Activated naive CD4-positive, alpha-beta T cell treated with anti-CD3 and anti-CD28 coated beads, Interleukin-2, amount 10 ng/mL, durations not matched to agents 7 days and 5 days (primary cell): ENCODE measurements around the gene TMEM132D.
A peak's percentile ranks its signal among the peaks of the same experiment; 100 is the strongest.

ENCODE experiments used
- CTCF ChIA-PET: fragments of 350-600 bp; sonication (Branson Sonifier 250); formaldehyde crosslinking; loops from one replicate; lab custom pipeline; 2021; ENCODE audit warnings: antibody characterized with exemption; lab: Charles Lee
- DNase-seq: peaks from one replicate; pipeline ENCODE4 v3.0.0-alpha.2; 2020
- H3K27ac Mint-ChIP-seq: one replicate; pipeline ENCODE4 v1.8.0; 2021; ENCODE audit warnings: mild to moderate bottlenecking, moderate library complexity, mixed read lengths
- H3K27me3 Mint-ChIP-seq: one replicate; pipeline ENCODE4 v1.8.0; 2021; ENCODE audit warnings: mild to moderate bottlenecking, mixed read lengths
- H3K36me3 Mint-ChIP-seq: one replicate; pipeline ENCODE4 v1.8.0; 2021; ENCODE audit warnings: mixed read lengths
- H3K4me1 Mint-ChIP-seq: one replicate; pipeline ENCODE4 v1.8.0; 2021; ENCODE audit warnings: mixed read lengths
- H3K4me3 Mint-ChIP-seq: one replicate; pipeline ENCODE4 v1.8.0; 2021; ENCODE audit warnings: mild to moderate bottlenecking, moderate library complexity, mixed read lengths
- H3K9me3 Mint-ChIP-seq: one replicate; pipeline ENCODE4 v1.8.0; 2021; ENCODE audit warnings: mixed read lengths

TMEM132D gene

GRCh38 chr12:129489100-129489676, 414.6 kb downstream of the TMEM132D start:
- no peak for DNase-seq
- H3K4me3 Mint-ChIP-seq: no peak overlapping the region
- H3K36me3 Mint-ChIP-seq: no peaks in the 10 kb centered on the region
- CTCF ChIA-PET: no interaction called here
- H3K9me3 Mint-ChIP-seq: peaks cover 18% of the 10 kb centered on the region
- H3K27me3 Mint-ChIP-seq: no peaks in the 10 kb centered on the region
- H3K27ac Mint-ChIP-seq: no peak overlapping the region
- H3K4me1 Mint-ChIP-seq: no peaks in the 10 kb centered on the region

- Mint-ChIP-seq H3K4me3 (no peak overlapping the region), H3K27ac (no peak overlapping the region), H3K27me3 (no peaks in the 10 kb centered on the region), H3K4me1 (no peaks in the 10 kb centered on the region), H3K9me3 (peaks cover 16% of the 10 kb centered on the region), H3K36me3 (no peaks in the 10 kb centered on the region)
- DNase-seq: no peak
- CTCF ChIA-PET: no interaction called here
Observed at GRCh38 chr12:129486931-129487330, 416.9 kb downstream of the TMEM132D start.

GRCh38 chr12:129483111-129483893, 420.5 kb downstream of the TMEM132D start:
- peaks cover 16% of the 10 kb centered on the region for H3K9me3 Mint-ChIP-seq
- H3K27ac Mint-ChIP-seq: no peak overlapping the region
- CTCF ChIA-PET: no interaction called here
- H3K27me3 Mint-ChIP-seq: no peaks in the 10 kb centered on the region
- H3K4me3 Mint-ChIP-seq: no peak overlapping the region
- no peaks in the 10 kb centered on the region for H3K36me3 Mint-ChIP-seq
- DNase-seq: no peak
- H3K4me1 Mint-ChIP-seq: no peaks in the 10 kb centered on the region

GRCh38 chr12:129481921-129482320, 421.9 kb downstream of the TMEM132D start:
- DNase-seq: no peak
- no peaks in the 10 kb centered on the region for H3K27me3 Mint-ChIP-seq
- H3K36me3 Mint-ChIP-seq: no peaks in the 10 kb centered on the region
- no peaks in the 10 kb centered on the region for H3K4me1 Mint-ChIP-seq
- H3K9me3 Mint-ChIP-seq: peaks cover 16% of the 10 kb centered on the region
- H3K4me3 Mint-ChIP-seq: no peak overlapping the region
- H3K27ac Mint-ChIP-seq: no peak overlapping the region
- CTCF ChIA-PET: no interaction called here

GRCh38 chr12:129470196-129470595, 433.6 kb downstream of the TMEM132D start:
- H3K4me1 Mint-ChIP-seq: no peaks in the 10 kb centered on the region
- H3K9me3 Mint-ChIP-seq: peaks cover 21% of the 10 kb centered on the region
- H3K36me3 Mint-ChIP-seq: no peaks in the 10 kb centered on the region
- H3K27ac Mint-ChIP-seq: no peak overlapping the region
- no peak for DNase-seq
- H3K27me3 Mint-ChIP-seq: no peaks in the 10 kb centered on the region
- no peak overlapping the region for H3K4me3 Mint-ChIP-seq
- CTCF ChIA-PET: no interaction called here

GRCh38 chr12:129467726-129468125, 436.1 kb downstream of the TMEM132D start:
- Mint-ChIP-seq H3K27ac (no peak overlapping the region), H3K4me3 (no peak overlapping the region), H3K27me3 (no peaks in the 10 kb centered on the region), H3K9me3 (peaks cover 19% of the 10 kb centered on the region), H3K36me3 (no peaks in the 10 kb centered on the region), H3K4me1 (no peaks in the 10 kb centered on the region)
- CTCF ChIA-PET: no interaction called here
- no peak for DNase-seq

GRCh38 chr12:129467289-129467688, 436.5 kb downstream of the TMEM132D start:
- CTCF ChIA-PET: no interaction called here
- H3K9me3 Mint-ChIP-seq: peaks cover 19% of the 10 kb centered on the region
- peak overlapping the region; percentile 49 for H3K27ac Mint-ChIP-seq
- no peak for DNase-seq
- H3K27me3 Mint-ChIP-seq: no peaks in the 10 kb centered on the region
- H3K36me3 Mint-ChIP-seq: no peaks in the 10 kb centered on the region
- H3K4me3 Mint-ChIP-seq: no peak overlapping the region
- no peaks in the 10 kb centered on the region for H3K4me1 Mint-ChIP-seq

- Mint-ChIP-seq H3K27me3 (no peaks in the 10 kb centered on the region), H3K27ac (no peak overlapping the region), H3K9me3 (peaks cover 16% of the 10 kb centered on the region), H3K4me3 (no peak overlapping the region), H3K36me3 (no peaks in the 10 kb centered on the region), H3K4me1 (no peaks in the 10 kb centered on the region)
- DNase-seq: no peak
- CTCF ChIA-PET: no interaction called here
Observed at GRCh38 chr12:129466499-129466898, 437.3 kb downstream of the TMEM132D start.

- H3K4me3 Mint-ChIP-seq: no peak overlapping the region
- no peak overlapping the region for H3K27ac Mint-ChIP-seq
- DNase-seq: no peak
- no peaks in the 10 kb centered on the region for H3K36me3 Mint-ChIP-seq
- H3K9me3 Mint-ChIP-seq: peaks cover 14% of the 10 kb centered on the region
- H3K4me1 Mint-ChIP-seq: no peaks in the 10 kb centered on the region
- CTCF ChIA-PET: no interaction called here
- no peaks in the 10 kb centered on the region for H3K27me3 Mint-ChIP-seq
Observed at GRCh38 chr12:129459886-129460285, 443.9 kb downstream of the TMEM132D start.

- no peak for DNase-seq
- H3K36me3 Mint-ChIP-seq: no peaks in the 10 kb centered on the region
- H3K9me3 Mint-ChIP-seq: peaks cover 10% of the 10 kb centered on the region
- H3K4me1 Mint-ChIP-seq: no peaks in the 10 kb centered on the region
- CTCF ChIA-PET: no interaction called here
- H3K4me3 Mint-ChIP-seq: no peak overlapping the region
- no peaks in the 10 kb centered on the region for H3K27me3 Mint-ChIP-seq
- no peak overlapping the region for H3K27ac Mint-ChIP-seq
Observed at GRCh38 chr12:129446696-129447095, 457.1 kb downstream of the TMEM132D start.

- DNase-seq: no peak
- no peak overlapping the region for H3K27ac Mint-ChIP-seq
- CTCF ChIA-PET: no interaction called here
- peaks cover 38% of the 10 kb centered on the region for H3K9me3 Mint-ChIP-seq
- H3K4me1 Mint-ChIP-seq: no peaks in the 10 kb centered on the region
- H3K36me3 Mint-ChIP-seq: no peaks in the 10 kb centered on the region
- no peak overlapping the region for H3K4me3 Mint-ChIP-seq
- no peaks in the 10 kb centered on the region for H3K27me3 Mint-ChIP-seq
Observed at GRCh38 chr12:129440278-129440677, 463.5 kb downstream of the TMEM132D start.

GRCh38 chr12:129434790-129435189, 469.0 kb downstream of the TMEM132D start:
- Mint-ChIP-seq H3K27me3 (no peaks in the 10 kb centered on the region), H3K36me3 (no peaks in the 10 kb centered on the region), H3K4me3 (no peak overlapping the region), H3K9me3 (peaks cover 35% of the 10 kb centered on the region), H3K27ac (no peak overlapping the region), H3K4me1 (no peaks in the 10 kb centered on the region)
- CTCF ChIA-PET: no interaction called here
- DNase-seq: no peak

GRCh38 chr12:129428240-129428936, 475.4 kb downstream of the TMEM132D start:
- H3K36me3 Mint-ChIP-seq: no peaks in the 10 kb centered on the region
- DNase-seq: no peak
- H3K4me3 Mint-ChIP-seq: no peak overlapping the region
- CTCF ChIA-PET: no interaction called here
- H3K27me3 Mint-ChIP-seq: no peaks in the 10 kb centered on the region
- H3K9me3 Mint-ChIP-seq: peaks cover 21% of the 10 kb centered on the region
- H3K27ac Mint-ChIP-seq: no peak overlapping the region
- no peaks in the 10 kb centered on the region for H3K4me1 Mint-ChIP-seq

- no peak overlapping the region for H3K4me3 Mint-ChIP-seq
- H3K36me3 Mint-ChIP-seq: no peaks in the 10 kb centered on the region
- no peak for DNase-seq
- CTCF ChIA-PET: no interaction called here
- peaks cover 14% of the 10 kb centered on the region for H3K9me3 Mint-ChIP-seq
- no peaks in the 10 kb centered on the region for H3K4me1 Mint-ChIP-seq
- no peaks in the 10 kb centered on the region for H3K27me3 Mint-ChIP-seq
- no peak overlapping the region for H3K27ac Mint-ChIP-seq
Observed at GRCh38 chr12:129423041-129423580, 480.7 kb downstream of the TMEM132D start.
